Measurements from ENCODE around the gene SH3BGRL3.

DNA sequence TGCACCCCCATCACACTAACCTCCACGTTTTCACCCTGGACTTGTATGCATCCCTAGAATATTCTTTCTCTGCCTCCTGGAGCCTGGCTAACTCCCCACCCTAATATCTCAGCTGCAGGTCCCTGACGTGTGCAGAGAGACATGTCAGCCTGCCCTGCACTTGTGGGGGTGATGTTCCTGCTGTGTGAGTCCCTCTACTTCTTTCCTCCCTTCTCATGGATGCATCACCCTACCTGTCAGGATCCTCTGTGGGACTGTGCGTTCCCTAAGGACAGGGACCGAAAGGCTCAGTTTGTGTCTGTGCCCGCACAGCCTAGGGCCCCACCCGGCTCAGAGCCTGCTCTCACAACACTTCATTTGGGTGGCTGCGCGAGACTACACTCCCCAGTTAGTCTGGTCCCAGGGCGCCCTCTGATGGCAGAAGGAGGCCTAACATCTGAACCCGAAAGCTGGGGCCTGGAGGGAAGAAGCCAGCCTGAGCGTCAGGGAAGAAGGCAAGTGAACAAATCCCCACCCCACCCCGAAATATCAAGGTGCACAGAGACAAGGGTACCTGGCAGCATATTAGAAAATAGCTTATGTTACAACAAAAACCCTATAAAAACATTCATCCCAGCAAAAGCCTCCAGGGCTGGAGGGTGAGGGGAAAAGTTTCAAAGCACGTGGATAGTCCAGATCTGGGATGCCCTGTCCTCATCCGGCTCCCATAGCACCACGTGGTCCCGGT, 41.6 kb downstream of the SH3BGRL3 start:
- peak; percentile 94 for TF ChIP-seq RAD21 (CRISPR knock-in tag; IDR thresholded peaks at IDR 0.05)
- no peak for TF ChIP-seq RBM22 (optimal IDR thresholded peaks at IDR 0.05; ENCODE audit: low read length)
- TF ChIP-seq ZNF782 (CRISPR knock-in tag; IDR thresholded peaks at IDR 0.05; ENCODE audit: borderline replicate concordance): no peak
- TF ChIP-seq, protein P1, sequence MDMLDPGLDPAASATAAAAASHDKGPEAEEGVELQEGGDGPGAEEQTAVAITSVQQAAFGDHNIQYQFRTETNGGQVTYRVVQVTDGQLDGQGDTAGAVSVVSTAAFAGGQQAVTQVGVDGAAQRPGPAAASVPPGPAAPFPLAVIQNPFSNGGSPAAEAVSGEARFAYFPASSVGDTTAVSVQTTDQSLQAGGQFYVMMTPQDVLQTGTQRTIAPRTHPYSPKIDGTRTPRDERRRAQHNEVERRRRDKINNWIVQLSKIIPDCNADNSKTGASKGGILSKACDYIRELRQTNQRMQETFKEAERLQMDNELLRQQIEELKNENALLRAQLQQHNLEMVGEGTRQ (IDR thresholded peaks at IDR 0.05; ENCODE audit: low read depth, low read length): no peak
- TF ChIP-seq, protein P1 (CRISPR knock-in tag; IDR thresholded peaks at IDR 0.05; ENCODE audit: borderline replicate concordance): no peak
- no peak for TF ChIP-seq GABPA (IDR thresholded peaks at IDR 0.05; ENCODE audit: low read depth, low read length)
- no peak for TF ChIP-seq GABPA (CRISPR knock-in tag; IDR thresholded peaks at IDR 0.05; ENCODE audit: low read depth)
- peak; percentile 62; the same call in 1 of the 2 replicates for TF ChIP-seq CHD2 (IDR thresholded peaks at IDR 0.05; ENCODE audit: low read depth, low read length)
- no peak for TF ChIP-seq CBX2 (IDR thresholded peaks at IDR 0.05; ENCODE audit: low read depth, low read length)
- no peak for TF ChIP-seq CBX2 (CRISPR knock-in tag; IDR thresholded peaks at IDR 0.05; ENCODE audit: low read depth)
